GM12878 (cell line): ENCODE results near the gene POLA1.

Source experiments
- ATF2 ChIP-seq: IDR thresholded peaks from 2 replicates; pipeline ENCODE4 v1.6.1; 2012; ENCODE audit warnings: low read length, inconsistent platforms
- ATF3 ChIP-seq: IDR thresholded peaks from 2 replicates; pipeline ENCODE4 v1.6.1; 2011; ENCODE audit warnings: low read depth, mild to moderate bottlenecking, low read length, moderate library complexity, borderline replicate concordance; ENCODE audit errors: extremely low read depth
- BCLAF1 ChIP-seq: fragments of 450-650 bp; IDR thresholded peaks from 2 replicates; pipeline ENCODE4 v1.6.1; 2017; ENCODE audit warnings: antibody characterized with exemption, mild to moderate bottlenecking, moderate library complexity
- CBX5 ChIP-seq: sonication (generic); IDR thresholded peaks from 2 replicates; pipeline ENCODE4 v1.6.1; 2016; ENCODE audit warnings: low read depth, moderate library complexity, mild to moderate bottlenecking, inconsistent platforms
- CTCF ChIP-seq, 3 experiments: IDR thresholded peaks in 2 of 3; conservative IDR thresholded peaks in 1 of 3; 2 replicates each; pipeline ENCODE4 v1.5.1; 2011; ENCODE audit warnings: low read depth in 3 of 3, low read length in 3 of 3, mild to moderate bottlenecking in 3 of 3, control low read depth in 2 of 3, moderate library complexity in 2 of 3, inconsistent platforms in 1 of 3, mixed read lengths in 1 of 3; ENCODE audit not compliant: control insufficient read depth in 2 of 3, insufficient read depth in 1 of 3; ENCODE audit errors: extremely low read depth in 1 of 3
- E4F1 ChIP-seq: fragments of 450-650 bp; IDR thresholded peaks from 2 replicates; pipeline ENCODE4 v1.6.1; 2018; ENCODE audit warnings: borderline replicate concordance, mild to moderate bottlenecking; ENCODE audit not compliant: partially characterized antibody
- ESRRA ChIP-seq: IDR thresholded peaks from 2 replicates; pipeline ENCODE4 v1.6.1; 2012; ENCODE audit warnings: mild to moderate bottlenecking, low read length, improper control_type of control experiment
- FOS ChIP-seq: IDR thresholded peaks from 3 replicates; pipeline ENCODE4 v1.6.1; 2011; ENCODE audit warnings: borderline replicate concordance; ENCODE audit not compliant: insufficient read length; ENCODE audit errors: extremely low read depth
- POLR2A ChIP-seq: IDR thresholded peaks from 2 replicates; pipeline ENCODE4 v1.6.1; 2011; ENCODE audit warnings: low read depth, mild to moderate bottlenecking, low read length
- POLR2AphosphoS5 ChIP-seq: IDR thresholded peaks from 2 replicates; pipeline ENCODE4 v1.6.1; 2011; ENCODE audit warnings: mild to moderate bottlenecking, low read length, inconsistent platforms

- TF ChIP-seq CBX5 (no peak), ESRRA (no peak), E4F1 (no peak), POLR2AphosphoS5 (no peak), FOS (no peak), ATF3 (no peak), POLR2A (no peak), BCLAF1 (no peak), CTCF (IDR thresholded peaks at IDR 0.05 in 2 of 3, conservative IDR thresholded peaks at IDR 0.05 in 1 of 3; ENCODE audit: control insufficient read depth in 2 of 3, extremely low read depth in 1 of 3, insufficient read depth in 1 of 3, low read depth in 3 of 3, low read length in 3 of 3) (no peak), ATF2 (no peak)
Observed at GRCh38 chrX:24934279-24934678, 240.6 kb downstream of the POLA1 start.
